Bronchial epithelial cell (primary cell): ENCODE data around the gene DUSP3. TPM values are rescaled to one million over a fixed set of nuclear protein-coding genes. Genes with fewer than 3 reads are reported as not detected.

Experiments used
- DNase-seq: peaks from one replicate; pipeline ENCODE4 v3.0.0-alpha.2; 2010; ENCODE audit warnings: low read depth
- FAIRE-seq: peaks from 2 replicates; lab custom pipeline; 2011; peaks lifted over from hg19 to GRCh38; lab: Jason Lieb, UNC
- H3K27me3 ChIP-seq: 2 replicates; pipeline ENCODE4 v1.5.1; 2011; ENCODE audit warnings: low read length; ENCODE audit not compliant: control insufficient read depth, insufficient read depth
- H3K36me3 ChIP-seq: 2 replicates; pipeline ENCODE4 v1.5.1; 2011; ENCODE audit warnings: low read length; ENCODE audit not compliant: control insufficient read depth, insufficient read depth
- H3K4me3 ChIP-seq: 2 replicates; pipeline ENCODE4 v1.5.1; 2011; ENCODE audit warnings: mild to moderate bottlenecking, low read depth, low read length, control low read depth
- total RNA-seq: library from RNA; depleted of rRNA; stranded (reverse); fragments of >200 nt; gene quantifications from 2 replicates; pipeline ENCODE4 v1.2.1, GENCODE V29; 2014
- TF ChIP-seq, protein P1 (sequence below): IDR thresholded peaks from 2 replicates; pipeline ENCODE4 v1.5.1; 2011; ENCODE audit warnings: mild to moderate bottlenecking, moderate library complexity, low read length, control low read depth, inconsistent platforms; ENCODE audit not compliant: insufficient read depth, severe bottlenecking

The DUSP3 gene
- total RNA-seq, 1 donor from 2014 or later: 36.9 TPM

- Histone ChIP-seq H3K27me3 (no peaks in the 10 kb centered on the region), H3K4me3 (no peak overlapping the region), H3K36me3 (peaks cover 7% of the 10 kb centered on the region)
- DNase-seq: no peak
- TF ChIP-seq, protein P1, sequence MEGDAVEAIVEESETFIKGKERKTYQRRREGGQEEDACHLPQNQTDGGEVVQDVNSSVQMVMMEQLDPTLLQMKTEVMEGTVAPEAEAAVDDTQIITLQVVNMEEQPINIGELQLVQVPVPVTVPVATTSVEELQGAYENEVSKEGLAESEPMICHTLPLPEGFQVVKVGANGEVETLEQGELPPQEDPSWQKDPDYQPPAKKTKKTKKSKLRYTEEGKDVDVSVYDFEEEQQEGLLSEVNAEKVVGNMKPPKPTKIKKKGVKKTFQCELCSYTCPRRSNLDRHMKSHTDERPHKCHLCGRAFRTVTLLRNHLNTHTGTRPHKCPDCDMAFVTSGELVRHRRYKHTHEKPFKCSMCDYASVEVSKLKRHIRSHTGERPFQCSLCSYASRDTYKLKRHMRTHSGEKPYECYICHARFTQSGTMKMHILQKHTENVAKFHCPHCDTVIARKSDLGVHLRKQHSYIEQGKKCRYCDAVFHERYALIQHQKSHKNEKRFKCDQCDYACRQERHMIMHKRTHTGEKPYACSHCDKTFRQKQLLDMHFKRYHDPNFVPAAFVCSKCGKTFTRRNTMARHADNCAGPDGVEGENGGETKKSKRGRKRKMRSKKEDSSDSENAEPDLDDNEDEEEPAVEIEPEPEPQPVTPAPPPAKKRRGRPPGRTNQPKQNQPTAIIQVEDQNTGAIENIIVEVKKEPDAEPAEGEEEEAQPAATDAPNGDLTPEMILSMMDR: no peak
- no peak for FAIRE-seq
Measured at GRCh38 chr17:43767053-43767712, 11.6 kb downstream of the DUSP3 start.

DNA sequence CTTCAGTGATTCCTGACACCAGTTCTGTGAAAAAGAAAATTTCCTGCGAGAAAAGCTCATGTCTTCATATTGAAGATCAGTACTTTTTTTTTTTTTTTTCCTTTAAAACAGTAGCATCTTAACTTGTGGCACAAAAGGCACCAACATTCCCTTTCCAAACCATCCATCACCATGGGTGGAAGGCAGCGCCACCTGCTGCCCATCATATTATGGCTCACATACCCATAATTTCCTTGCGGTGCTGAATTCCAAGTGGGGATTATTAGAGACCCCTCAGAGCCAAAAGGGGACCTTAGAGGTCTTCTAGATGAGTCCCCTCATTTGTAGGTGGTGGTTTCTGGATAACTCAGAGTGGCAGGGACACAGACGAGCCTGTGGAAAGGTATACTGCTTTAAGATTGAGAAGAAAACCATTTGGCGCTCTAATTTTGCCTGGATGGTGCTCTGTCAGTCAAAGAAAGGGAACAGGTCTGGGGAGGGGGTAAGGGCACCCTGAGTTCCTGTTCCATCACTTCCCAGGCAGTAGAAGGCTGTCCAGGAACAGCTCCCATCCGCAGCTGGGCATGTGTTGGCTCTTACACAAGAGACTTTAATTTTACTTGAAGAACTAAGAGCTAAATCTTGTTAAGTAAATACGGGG is 12.2 kb downstream of the DUSP3 start:
- FAIRE-seq: no peak
- H3K36me3 ChIP-seq: peaks cover 7% of the 10 kb centered on the region
- peak; percentile 25 for DNase-seq
- no peak overlapping the region for H3K4me3 ChIP-seq
- no peaks in the 10 kb centered on the region for H3K27me3 ChIP-seq
- TF ChIP-seq, protein P1: peak; percentile 67

DNA sequence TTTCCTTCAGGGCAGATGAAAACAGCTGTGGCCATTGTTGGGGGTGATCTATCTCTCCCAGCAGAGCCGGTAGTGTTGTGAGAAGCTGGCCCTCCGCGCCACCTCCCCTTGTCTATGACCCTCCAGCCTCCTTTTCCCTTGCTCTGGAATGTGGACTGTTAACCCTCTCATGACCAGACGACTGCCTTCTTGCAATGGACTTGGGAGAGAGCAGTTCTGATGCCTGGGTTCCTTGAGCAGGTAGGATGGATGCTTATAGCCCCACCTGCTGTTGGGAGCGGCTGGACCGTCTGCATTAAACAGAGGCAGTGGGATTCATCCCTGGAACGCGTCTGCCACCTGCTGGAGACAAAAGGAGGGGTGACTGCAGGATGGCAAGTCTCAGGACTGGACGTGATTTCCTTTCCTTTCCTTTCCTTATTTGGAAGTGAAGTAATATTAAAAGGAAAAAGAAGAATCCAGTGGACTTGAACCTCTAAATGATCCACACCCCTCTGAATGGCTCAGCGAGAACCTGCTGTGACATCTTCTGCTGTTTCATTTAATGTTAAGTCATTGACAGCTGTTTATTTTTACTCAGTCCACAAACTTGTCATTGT is 18.4 kb downstream of the DUSP3 start:
- H3K27me3 ChIP-seq: peaks cover 9% of the 10 kb centered on the region
- FAIRE-seq (peak; percentile 95), DNase-seq (peak; percentile 90)
- H3K4me3 ChIP-seq: no peak overlapping the region
- H3K36me3 ChIP-seq: no peaks in the 10 kb centered on the region
- TF ChIP-seq, protein P1: peak; percentile 97

DNA sequence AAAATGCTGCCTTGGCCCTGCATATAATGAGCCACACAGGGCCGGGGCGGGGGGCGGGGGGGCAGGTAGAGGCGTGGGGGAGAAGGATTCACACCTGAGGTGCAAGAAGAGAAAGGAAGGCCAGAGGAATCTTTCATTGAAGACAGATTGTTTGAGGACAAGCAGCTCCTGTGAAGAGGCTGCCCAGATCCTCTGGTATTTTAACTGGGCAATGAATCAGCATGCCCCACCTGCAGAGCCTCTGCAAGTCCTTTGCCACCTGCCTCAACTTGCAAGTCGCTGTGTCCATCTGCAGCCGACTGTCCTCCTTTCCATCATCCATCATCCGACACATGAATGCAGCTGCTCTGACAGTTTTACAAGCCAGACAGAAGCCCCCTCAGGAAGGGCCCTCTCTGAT is 18.9 kb downstream of the DUSP3 start:
- Histone ChIP-seq H3K27me3 (peaks cover 10% of the 10 kb centered on the region), H3K36me3 (no peaks in the 10 kb centered on the region), H3K4me3 (no peak overlapping the region)
- DNase-seq: peak; percentile 72
- TF ChIP-seq, protein P1: no peak
- FAIRE-seq: no peak

GRCh38 chr17:43758497-43759174 is 20.1 kb downstream of the DUSP3 start, which contains the start of gene SOST:
SOST (minus strand) TSS chr17:43758791; CDS start chr17:43758741, 50 bp downstream.
- Histone ChIP-seq H3K36me3 (no peaks in the 10 kb centered on the region), H3K27me3 (peaks cover 12% of the 10 kb centered on the region), H3K4me3 (no peak within 1 kb of the TSS)
- FAIRE-seq (no peak), DNase-seq (no peak)
- TF ChIP-seq, protein P1: no peak
